Activated T-cell treated with anti-CD3 and anti-CD28 coated beads, Interleukin-2, amount 50 U/mL, for 4 hours (primary cell): Measurements from ENCODE around the gene BAHCC1. TPM values are rescaled to one million over a fixed set of nuclear protein-coding genes. Genes with fewer than 3 reads are reported as not detected.

Experiments used
- ATAC-seq, 2 donors: fragments of 200-7000 bp; cut with Tn5 transposase; one replicate each; pipeline ENCODE4 v1.10.0; 2021
- DNase-seq: peaks from one replicate; pipeline ENCODE4 v3.0.0-alpha.2; 2020
- H3K27me3 Mint-ChIP-seq: one replicate; pipeline ENCODE4 v1.8.0; 2021; ENCODE audit warnings: low read depth, mixed read lengths
- H3K36me3 Mint-ChIP-seq: one replicate; pipeline ENCODE4 v1.8.0; 2022; ENCODE audit warnings: mixed read lengths; ENCODE audit not compliant: insufficient read depth
- H3K4me1 Mint-ChIP-seq: one replicate; pipeline ENCODE4 v1.8.0; 2021; ENCODE audit warnings: low read depth, mixed read lengths
- H3K4me3 Mint-ChIP-seq: one replicate; pipeline ENCODE4 v1.8.0; 2021; ENCODE audit warnings: mild to moderate bottlenecking, moderate library complexity, mixed read lengths
- H3K9me3 Mint-ChIP-seq: one replicate; pipeline ENCODE4 v1.8.0; 2021; ENCODE audit warnings: mixed read lengths
- total RNA-seq, 3 donors: library from RNA; stranded (reverse); gene quantifications; one replicate each; pipeline ENCODE4 v1.2.1, GENCODE V29; 2021

Gene BAHCC1
- total RNA-seq, 3 donors from 2014 or later = 0.08 to 0.19 (median 0.08) TPM

DNA sequence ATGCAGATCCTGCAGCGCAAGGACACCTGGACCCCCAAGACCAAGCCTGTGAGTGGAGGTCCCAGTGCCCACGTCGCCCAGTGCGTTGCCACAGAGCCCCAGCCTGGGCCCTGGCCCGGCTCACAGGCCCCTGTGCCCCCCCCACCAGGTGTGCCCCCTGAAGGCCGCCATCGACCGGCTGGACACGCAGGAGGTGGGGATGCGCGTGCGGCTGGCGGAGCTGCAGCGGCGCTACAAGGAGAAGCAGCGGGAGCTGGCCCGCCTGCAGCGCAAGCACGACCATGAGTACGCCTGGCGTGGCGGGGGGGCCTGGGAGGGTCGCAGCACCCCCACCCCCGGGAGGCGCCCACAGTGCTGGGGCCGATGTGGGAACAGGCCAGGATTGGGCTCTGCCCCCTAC, 56.6 kb downstream of the BAHCC1 start:
- H3K27me3 Mint-ChIP-seq = peaks cover 9% of the 10 kb centered on the region
- no peaks in the 10 kb centered on the region for H3K36me3 Mint-ChIP-seq
- ATAC-seq (no peak), DNase-seq (no peak)
- no peak overlapping the region for H3K4me3 Mint-ChIP-seq
- no peaks in the 10 kb centered on the region for H3K9me3 Mint-ChIP-seq
- peaks cover 8% of the 10 kb centered on the region for H3K4me1 Mint-ChIP-seq

DNA sequence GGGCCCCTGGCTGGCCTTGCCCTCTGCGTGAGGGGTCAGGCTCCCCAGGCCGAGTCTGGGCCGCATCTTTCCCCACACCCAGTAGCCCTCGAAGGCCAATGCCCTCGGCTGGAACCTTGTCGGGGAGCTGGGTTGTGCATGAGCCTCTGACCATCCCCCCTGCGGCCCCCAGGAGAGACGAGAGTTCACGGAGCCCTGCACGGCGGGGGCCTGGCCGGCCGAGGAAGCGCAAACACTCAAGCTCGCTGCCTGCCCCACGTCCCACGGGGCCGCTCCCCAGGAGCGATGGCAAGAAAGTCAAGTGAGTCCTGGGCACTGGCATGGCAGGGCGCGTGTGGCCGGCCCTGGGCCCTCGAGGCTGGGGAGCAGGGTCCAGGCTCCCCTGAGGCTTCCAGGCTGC, 57.3 kb downstream of the BAHCC1 start:
- Mint-ChIP-seq H3K27me3 (peaks cover 9% of the 10 kb centered on the region), H3K9me3 (no peaks in the 10 kb centered on the region), H3K36me3 (no peaks in the 10 kb centered on the region), H3K4me3 (no peak overlapping the region), H3K4me1 (peaks cover 8% of the 10 kb centered on the region)
- DNase-seq = no peak
- ATAC-seq = no peak

DNA sequence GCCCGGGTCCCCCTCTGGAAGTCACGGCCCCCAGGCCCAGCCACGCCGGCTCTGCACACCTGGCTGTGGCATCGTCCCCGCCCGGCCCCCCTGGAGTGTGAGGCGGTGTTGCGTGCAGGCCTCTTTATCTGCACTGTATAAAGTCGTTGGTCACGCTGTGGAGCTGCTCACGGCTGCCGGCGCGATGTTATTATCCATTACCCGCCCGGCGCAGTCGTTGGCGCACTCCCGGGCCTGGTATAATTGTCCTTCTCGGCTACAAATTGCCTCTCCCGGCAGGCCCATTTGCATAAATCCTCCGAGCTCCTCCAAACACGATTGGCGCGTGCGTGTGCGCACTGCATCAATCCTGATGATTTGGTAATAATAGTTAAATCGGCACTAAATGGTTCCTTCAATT, 57.8 kb downstream of the BAHCC1 start:
- ATAC-seq (no peak), DNase-seq (no peak)
- H3K36me3 Mint-ChIP-seq = no peaks in the 10 kb centered on the region
- peaks cover 9% of the 10 kb centered on the region for H3K27me3 Mint-ChIP-seq
- no peak overlapping the region for H3K4me3 Mint-ChIP-seq
- H3K9me3 Mint-ChIP-seq = no peaks in the 10 kb centered on the region
- peaks cover 8% of the 10 kb centered on the region for H3K4me1 Mint-ChIP-seq

DNA sequence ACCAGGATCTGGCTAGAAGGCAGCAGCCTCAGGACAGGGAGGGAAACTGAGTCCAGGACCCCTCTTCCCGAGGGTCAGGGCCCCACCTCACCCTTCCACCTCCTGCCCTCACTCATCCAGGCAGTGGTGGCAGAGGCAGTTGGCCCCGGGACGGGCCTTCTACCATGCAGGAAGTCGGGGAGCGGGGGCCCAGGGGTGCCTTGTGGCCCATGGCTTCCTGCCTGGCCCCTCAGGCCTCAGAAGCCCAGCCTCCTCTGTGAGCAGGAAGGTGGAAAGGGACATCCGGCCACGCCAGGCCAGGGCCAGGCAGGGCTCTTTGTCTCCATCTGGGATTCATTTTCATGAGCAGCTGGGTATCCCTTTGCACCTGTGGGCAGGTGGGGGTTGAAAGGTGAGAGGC, 58.5 kb downstream of the BAHCC1 start:
- H3K4me1 Mint-ChIP-seq = peaks cover 8% of the 10 kb centered on the region
- DNase-seq = no peak
- H3K9me3 Mint-ChIP-seq = no peaks in the 10 kb centered on the region
- peaks cover 10% of the 10 kb centered on the region for H3K27me3 Mint-ChIP-seq
- no peak overlapping the region for H3K4me3 Mint-ChIP-seq
- peak in 1 of 2 donors; percentile 50 for ATAC-seq
- H3K36me3 Mint-ChIP-seq = no peaks in the 10 kb centered on the region

DNA sequence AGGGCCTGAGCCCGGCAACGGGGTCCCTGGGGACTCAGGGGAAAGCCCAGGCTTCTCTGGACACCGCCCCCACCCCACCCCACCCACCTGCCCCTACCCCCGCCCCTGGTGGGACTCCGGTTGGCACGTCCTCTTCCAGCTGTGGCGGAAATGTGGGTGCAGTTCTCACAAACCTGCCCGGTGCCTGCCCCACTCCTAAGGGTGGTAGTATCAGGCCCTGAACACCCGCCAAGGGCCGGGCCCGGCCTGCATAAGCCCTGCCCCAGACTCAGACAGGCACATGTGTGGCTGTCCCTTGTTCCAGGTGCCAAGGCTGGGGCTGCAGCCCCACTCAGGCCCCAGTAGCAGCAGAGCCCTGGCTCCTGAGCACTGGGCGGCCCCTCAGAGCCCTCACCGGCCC, 59.2 kb downstream of the BAHCC1 start:
- peaks cover 11% of the 10 kb centered on the region for H3K27me3 Mint-ChIP-seq
- no peaks in the 10 kb centered on the region for H3K36me3 Mint-ChIP-seq
- H3K9me3 Mint-ChIP-seq = no peaks in the 10 kb centered on the region
- DNase-seq (no peak), ATAC-seq (no peak)
- peaks cover 8% of the 10 kb centered on the region for H3K4me1 Mint-ChIP-seq
- H3K4me3 Mint-ChIP-seq = no peak overlapping the region

DNA sequence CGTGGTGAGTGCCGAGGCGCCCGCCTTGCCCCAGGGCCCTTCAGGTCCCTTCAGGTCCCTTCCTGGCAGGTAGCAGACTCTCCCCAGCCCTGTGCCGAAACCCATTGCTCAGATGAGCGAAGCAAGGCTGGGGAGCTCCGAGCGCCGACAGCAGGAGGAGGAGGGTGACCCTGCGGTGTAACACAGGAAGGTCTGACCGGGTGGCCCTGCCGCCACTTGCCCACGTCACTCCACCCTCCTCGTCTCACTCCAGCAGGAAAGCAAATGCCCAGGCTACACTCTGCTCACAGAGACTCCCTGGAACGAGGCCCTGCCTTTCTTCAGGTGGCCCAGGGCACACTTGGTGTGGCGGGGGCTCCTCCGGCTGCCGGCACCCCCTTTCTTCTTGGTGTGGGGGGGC, 60.1 kb downstream of the BAHCC1 start:
- ATAC-seq = no peak
- Mint-ChIP-seq H3K4me3 (no peak overlapping the region), H3K27me3 (peaks cover 5% of the 10 kb centered on the region)

DNA sequence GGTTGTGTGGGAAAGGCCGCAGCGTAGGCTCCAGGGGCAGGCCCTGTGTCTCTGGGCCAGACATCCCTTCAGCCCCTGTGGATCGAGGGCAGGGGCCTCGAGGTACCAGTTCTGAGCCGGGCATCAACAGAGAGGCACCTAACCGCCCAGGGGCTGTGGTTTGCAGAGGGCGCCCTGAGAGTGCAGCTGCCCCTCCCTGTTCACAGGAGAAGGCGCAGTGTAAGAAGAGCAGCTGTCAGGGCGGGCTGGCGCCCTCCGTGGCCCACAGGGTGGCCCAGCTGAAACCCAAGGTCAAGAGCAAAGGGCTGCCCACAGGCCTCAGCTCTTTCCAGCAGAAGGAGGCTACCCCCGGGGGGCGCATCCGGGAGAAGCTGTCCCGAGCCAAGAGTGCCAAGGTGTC, 60.8 kb downstream of the BAHCC1 start:
- Mint-ChIP-seq H3K36me3 (no peaks in the 10 kb centered on the region), H3K4me1 (peaks cover 8% of the 10 kb centered on the region), H3K9me3 (no peaks in the 10 kb centered on the region), H3K4me3 (no peak overlapping the region), H3K27me3 (peaks cover 5% of the 10 kb centered on the region)
- ATAC-seq (no peak), DNase-seq (no peak)

More for the DNA sequence above, 60.1 kb downstream of the BAHCC1 start:
- no peak for DNase-seq
- Mint-ChIP-seq H3K36me3 (no peaks in the 10 kb centered on the region), H3K9me3 (no peaks in the 10 kb centered on the region), H3K4me1 (peaks cover 8% of the 10 kb centered on the region)

DNA sequence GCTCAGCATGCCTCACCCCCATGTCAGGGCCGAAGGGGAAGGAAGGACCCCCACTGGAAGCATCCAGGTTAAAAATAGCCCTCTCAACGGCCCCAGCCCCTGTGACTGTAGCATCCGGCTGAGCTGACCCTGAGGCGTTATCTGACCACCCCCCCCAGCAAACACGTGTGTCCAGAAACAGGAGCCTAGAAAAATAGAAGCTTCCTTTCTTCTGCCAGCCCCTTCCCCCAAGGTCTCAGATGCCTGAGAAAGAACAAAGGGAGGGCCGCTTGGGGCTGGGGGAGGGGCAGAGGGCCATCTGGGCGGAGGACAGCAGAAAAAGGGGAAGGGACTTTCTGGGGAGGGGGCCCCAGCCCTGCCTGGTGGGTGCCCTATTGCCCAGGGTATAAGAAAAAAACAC, 61.5 kb downstream of the BAHCC1 start:
- H3K4me3 Mint-ChIP-seq = no peak overlapping the region
- no peaks in the 10 kb centered on the region for H3K9me3 Mint-ChIP-seq
- H3K4me1 Mint-ChIP-seq = peaks cover 8% of the 10 kb centered on the region
- DNase-seq (no peak), ATAC-seq (no peak)
- peaks cover 5% of the 10 kb centered on the region for H3K27me3 Mint-ChIP-seq
- H3K36me3 Mint-ChIP-seq = no peaks in the 10 kb centered on the region

DNA sequence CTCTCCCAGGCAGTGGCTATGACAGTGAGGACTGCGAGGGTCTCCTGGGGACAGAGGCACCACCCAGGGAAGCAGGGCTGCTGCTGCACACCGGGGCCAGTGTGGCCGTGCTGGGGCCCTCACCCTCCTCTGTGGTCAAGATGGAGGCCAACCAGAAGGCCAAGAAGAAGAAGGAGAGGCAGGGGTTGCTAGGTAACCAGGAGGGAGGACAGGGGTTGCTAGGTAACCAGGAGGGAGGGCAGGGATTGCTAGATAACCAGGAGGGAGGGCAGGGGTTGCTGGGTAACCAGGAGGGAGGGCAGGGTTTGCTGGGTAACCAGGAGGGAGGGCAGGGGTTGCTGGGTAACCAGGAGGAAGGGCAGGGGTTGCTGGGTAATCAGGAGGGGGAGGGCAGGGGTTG, 62.1 kb downstream of the BAHCC1 start:
- Mint-ChIP-seq H3K4me1 (peaks cover 8% of the 10 kb centered on the region), H3K4me3 (no peak overlapping the region)
- DNase-seq = no peak

DNA sequence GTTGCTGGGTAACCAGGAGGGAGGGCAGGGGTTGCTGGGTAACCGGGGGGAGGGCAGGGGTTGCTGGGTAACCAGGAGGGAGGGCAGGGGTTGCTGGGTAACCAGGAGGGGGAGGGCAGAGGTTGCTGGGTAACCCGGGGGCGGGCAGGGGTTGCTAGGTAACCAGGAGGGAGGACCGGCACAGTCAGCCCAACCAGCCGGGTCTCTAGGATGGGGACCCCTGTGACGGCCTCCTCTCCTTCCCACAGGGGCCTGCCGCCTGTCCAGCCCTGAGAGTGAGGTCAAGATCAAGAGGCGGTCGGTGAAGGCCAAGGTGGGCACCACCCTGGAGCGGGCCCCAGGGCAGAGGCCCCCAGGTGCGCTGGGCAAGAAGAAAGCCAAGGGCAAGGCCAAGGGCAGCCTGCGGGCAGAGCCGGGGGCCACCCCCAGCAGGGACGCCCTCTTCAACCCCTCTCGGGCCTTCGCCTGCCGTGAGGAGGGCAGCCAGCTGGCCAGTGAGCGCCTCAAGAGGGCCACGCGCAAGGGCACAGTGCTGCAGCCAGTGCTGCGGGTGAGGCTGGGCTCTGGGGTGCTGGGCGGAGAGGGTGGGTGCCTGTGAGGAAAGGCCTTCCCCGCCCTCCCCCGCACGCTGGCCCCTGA, 62.8 kb downstream of the BAHCC1 start:
- no peak overlapping the region for H3K4me3 Mint-ChIP-seq
- DNase-seq (no peak), ATAC-seq (no peak)

More for the DNA sequence above, 62.1 kb downstream of the BAHCC1 start:
- ATAC-seq = no peak
- H3K9me3 Mint-ChIP-seq = no peaks in the 10 kb centered on the region
- peaks cover 5% of the 10 kb centered on the region for H3K27me3 Mint-ChIP-seq
- H3K36me3 Mint-ChIP-seq = no peaks in the 10 kb centered on the region

DNA sequence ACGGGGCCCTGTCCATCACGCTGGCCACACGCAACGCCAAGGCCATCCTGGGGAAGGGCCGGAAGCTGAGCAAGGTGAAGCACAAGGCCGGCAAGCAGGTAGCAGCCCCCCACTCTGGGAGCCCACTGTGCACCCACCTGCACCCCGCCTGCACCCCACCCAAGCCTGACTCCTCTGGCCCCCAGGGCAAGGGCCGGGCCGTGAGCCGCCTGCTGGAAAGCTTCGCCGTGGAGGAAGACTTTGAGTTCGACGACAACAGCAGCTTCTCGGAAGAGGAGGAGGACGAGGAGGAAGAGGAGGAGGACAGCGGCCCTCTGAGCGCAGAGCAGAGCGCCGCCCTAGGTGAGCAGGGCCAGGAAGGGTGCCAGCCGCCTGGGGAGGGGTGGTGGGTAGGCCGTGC, 63.4 kb downstream of the BAHCC1 start:
- peaks cover 4% of the 10 kb centered on the region for H3K4me1 Mint-ChIP-seq
- no peaks in the 10 kb centered on the region for H3K9me3 Mint-ChIP-seq
- no peak overlapping the region for H3K4me3 Mint-ChIP-seq
- ATAC-seq = no peak
- DNase-seq = no peak
- peaks cover 1% of the 10 kb centered on the region for H3K27me3 Mint-ChIP-seq
- H3K36me3 Mint-ChIP-seq = no peaks in the 10 kb centered on the region

More for the DNA sequence above, 62.8 kb downstream of the BAHCC1 start:
- Mint-ChIP-seq H3K36me3 (no peaks in the 10 kb centered on the region), H3K27me3 (peaks cover 4% of the 10 kb centered on the region), H3K4me1 (peaks cover 8% of the 10 kb centered on the region), H3K9me3 (no peaks in the 10 kb centered on the region)

DNA sequence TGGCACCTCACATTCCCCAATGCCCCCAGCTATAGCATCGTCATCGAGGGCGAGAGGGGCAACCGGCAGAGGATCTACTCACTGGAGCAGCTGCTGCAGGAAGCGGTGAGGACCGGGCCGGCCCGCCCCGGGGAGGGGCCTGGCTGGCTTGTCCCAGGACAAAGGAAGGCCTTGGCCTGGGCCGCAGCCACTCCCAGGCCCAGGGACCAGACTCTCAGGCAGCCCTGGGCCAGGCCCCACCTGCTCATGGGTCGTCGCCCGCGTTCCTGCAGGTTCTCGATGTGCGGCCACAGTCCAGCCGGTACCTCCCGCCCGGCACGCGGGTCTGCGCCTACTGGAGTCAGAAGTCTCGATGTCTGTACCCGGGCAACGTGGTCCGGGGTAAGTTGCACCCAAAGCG, 64.0 kb downstream of the BAHCC1 start:
- Mint-ChIP-seq H3K4me3 (no peak overlapping the region), H3K4me1 (no peaks in the 10 kb centered on the region), H3K36me3 (no peaks in the 10 kb centered on the region), H3K27me3 (peaks cover 1% of the 10 kb centered on the region), H3K9me3 (no peaks in the 10 kb centered on the region)
- ATAC-seq (no peak), DNase-seq (no peak)

DNA sequence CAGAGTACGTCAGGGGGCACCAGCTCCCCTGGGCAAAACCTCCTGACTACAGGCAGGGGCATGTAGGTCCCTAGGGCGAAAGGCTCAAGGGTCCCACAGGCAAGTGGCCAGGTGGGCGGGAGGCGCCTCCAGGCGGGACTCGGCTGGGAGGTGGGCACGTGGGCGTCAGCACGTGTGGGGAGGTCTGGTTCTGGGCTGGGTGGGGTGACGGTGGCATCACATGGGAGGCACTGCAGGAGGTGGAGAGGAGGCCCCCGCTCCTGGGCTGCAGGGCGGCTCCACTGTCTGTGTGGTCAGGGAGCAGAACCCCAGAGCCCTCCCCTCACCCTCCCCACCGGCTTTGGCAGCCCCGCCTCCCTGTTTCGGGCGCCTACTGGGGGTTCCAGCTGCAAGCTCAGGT, 64.6 kb downstream of the BAHCC1 start:
- Mint-ChIP-seq H3K36me3 (no peaks in the 10 kb centered on the region), H3K9me3 (no peaks in the 10 kb centered on the region), H3K27me3 (peaks cover 1% of the 10 kb centered on the region), H3K4me1 (no peaks in the 10 kb centered on the region), H3K4me3 (no peak overlapping the region)
- ATAC-seq = no peak
- DNase-seq = no peak

DNA sequence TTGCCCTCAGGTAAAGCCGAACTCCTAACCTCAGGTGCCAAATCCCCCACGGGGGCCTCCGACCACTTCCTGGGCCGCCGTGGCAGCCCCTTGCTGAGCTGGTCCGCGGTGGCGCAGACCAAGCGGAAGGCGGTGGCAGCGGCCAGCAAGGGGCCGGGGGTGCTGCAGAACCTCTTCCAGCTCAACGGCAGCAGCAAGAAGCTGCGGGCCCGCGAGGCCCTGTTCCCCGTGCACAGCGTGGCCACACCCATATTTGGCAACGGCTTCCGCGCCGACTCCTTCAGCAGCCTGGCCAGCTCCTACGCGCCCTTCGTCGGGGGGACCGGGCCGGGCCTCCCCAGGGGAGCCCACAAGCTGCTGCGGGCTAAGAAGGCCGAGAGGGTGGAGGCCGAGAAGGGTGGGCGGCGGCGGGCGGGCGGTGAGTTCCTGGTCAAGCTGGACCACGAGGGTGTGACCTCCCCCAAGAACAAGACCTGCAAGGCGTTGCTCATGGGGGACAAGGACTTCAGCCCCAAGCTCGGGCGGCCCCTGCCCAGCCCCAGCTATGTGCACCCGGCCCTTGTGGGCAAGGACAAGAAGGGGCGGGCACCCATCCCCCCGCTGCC, 65.7 kb downstream of the BAHCC1 start:
- Mint-ChIP-seq H3K27me3 (peaks cover 1% of the 10 kb centered on the region), H3K4me3 (no peak overlapping the region), H3K9me3 (no peaks in the 10 kb centered on the region), H3K36me3 (no peaks in the 10 kb centered on the region), H3K4me1 (no peaks in the 10 kb centered on the region)
- ATAC-seq = no peak
- no peak for DNase-seq
